Stimulated activated CD8-positive, alpha-beta memory T cell treated with anti-CD3 and anti-CD28 coated beads, Interleukin-4, amount 100 ng/mL, for 1 hour (primary cell): ENCODE measurements around the gene DTNA.
"Not testable (repeated sequence)": the region's sequence is repeated elsewhere in the genome, so short reads cannot be mapped to it uniquely, and the experiment has no call there.

Experiments used
- DNase-seq, 2 donors: peaks; one replicate each; pipeline ENCODE4 v3.0.0-alpha.2; 2020; ENCODE audit warnings: low read depth in 2 of 2, low spot score in 1 of 2

Gene DTNA

GRCh38 chr18:34709750-34710441 is at the start of gene DTNA:
DTNA (plus strand) TSS chr18:34710298; CDS start chr18:34755977, 45,679 bp downstream.
- DNase-seq: no peak

- DNase-seq: no peak
These were observed 49.5 kb upstream of the DTNA start for GRCh38 chr18:34660572-34660971.

DNA sequence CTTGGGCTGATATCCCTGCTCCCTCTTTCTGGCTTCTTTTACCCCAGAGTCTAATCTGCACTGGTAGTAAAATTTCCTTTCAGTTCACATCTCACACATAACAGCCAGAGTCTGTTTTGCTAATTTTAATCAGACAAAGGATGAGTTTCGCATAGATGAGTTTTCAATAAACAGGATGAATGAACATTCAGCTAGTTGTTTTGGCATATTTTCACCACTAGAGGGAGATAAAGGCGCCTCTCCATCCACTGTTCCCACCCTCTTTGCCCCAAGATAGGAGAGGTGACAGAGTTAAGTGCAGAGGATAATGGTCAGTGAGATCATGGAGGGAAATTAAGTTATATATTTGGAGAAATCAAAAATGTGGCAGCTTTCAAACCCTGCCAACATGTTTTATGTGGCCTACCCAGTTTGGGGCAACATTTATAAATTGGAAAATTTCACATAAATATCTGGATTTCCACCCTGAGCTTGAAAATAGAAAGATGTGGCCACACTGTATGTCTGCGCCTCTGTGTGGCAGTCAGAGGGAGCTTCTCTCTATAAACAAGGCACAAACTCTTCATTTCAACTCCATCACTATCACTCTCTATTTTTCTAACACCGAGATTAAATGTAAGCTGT is 48.5 kb upstream of the DTNA start:
- no peak for DNase-seq

DNA sequence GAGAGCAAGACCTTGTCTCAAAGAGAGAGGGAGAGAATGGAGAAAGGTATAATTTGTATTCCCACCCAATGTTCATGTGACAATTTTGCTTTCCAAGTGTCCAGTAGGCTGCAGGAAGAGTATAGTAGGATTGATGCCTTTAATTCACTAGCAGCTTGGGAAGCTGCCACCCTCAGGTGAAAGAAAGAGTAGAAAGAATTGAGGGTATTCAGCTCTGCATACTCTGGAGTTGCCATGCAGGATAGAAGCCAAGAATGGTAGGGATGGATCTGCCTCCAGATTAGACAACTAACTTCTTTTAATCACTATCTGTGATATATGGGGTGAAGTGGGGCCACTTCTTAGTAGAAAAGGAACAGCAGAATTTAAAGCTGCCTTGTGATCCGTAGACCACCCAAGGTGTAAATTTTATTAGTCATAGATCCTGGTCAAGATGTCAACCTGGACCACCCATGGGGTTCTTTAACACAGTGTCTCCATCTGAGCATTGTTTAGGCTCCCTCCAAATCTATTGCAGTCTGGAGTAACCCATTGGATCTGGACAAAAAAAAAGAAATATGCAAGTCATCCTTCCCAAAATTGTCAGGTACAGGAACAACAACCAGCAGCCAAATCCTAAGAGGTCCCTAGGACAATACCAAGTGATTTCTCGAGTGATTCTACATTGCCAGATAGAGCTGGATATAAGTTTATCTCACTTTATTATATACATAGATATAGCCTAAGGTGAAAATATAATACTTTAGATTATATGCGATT is 33.1 kb upstream of the DTNA start:
- DNase-seq: no peak

DNA sequence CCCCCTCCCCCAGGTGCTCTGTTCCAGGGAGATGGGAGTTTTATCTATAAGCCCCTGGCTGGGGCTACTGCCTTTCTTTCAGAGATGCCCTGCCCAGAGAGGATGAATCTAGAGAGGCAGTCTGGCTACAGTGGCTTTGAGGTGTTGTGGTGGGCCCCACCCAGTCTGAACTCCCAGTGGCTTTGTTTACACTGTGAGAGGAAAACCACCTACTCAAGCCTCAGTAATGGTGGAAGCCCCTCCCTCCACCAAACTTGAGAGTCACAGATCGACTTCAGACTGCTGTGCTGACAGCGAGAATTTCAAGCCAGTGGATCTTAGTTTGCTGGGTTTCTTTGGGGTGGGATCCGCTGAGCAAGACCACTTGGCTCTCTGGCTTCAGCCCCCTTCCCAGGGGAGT is 20.3 kb upstream of the DTNA start:
- DNase-seq: not testable (repeated sequence)

- no peak for DNase-seq
These were observed 18.5 kb upstream of the DTNA start for GRCh38 chr18:34691614-34692013.

GRCh38 chr18:34694591-34695165 is 15.4 kb upstream of the DTNA start:
- no peak for DNase-seq

DNA sequence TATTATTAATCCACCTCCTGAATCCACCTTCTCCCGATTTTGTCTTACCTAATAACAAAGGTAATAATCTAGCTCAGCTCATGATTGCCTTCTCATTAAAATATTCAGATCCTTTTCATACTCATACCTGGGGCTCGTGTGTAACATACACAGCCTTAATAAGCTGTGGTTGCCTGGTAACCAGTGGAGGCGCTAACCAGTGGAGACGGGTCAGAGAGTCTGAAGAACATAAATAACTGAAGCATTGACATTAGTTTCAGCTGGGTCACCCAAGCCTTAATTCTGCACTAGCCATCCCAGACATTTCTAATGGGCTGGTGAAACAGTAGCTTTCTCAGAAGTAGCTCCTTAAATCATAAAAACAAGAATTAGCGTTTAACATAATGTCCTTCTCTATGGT is 14.8 kb upstream of the DTNA start:
- DNase-seq: no peak

DNA sequence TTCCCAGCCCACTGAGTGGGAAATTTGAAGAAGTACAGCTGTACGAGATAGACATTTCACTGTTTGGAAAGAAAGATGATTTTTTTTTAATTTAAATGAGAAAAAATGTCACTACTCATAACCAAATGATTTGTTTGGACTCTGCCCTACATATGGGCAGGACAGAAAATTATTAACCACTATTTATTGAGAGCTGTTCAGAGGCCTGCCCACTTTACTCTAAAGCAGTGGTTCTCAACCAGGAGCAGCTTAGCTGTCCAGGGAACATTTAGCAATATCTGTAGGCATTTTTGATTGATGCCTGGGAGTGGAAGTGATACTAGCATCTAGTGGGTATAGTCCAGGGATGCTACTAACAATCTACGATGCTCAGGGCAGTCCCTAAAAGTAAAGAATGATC is 13.4 kb upstream of the DTNA start:
- no peak for DNase-seq

- DNase-seq: no peak
These were observed 12.9 kb upstream of the DTNA start for GRCh38 chr18:34697233-34697632.

DNA sequence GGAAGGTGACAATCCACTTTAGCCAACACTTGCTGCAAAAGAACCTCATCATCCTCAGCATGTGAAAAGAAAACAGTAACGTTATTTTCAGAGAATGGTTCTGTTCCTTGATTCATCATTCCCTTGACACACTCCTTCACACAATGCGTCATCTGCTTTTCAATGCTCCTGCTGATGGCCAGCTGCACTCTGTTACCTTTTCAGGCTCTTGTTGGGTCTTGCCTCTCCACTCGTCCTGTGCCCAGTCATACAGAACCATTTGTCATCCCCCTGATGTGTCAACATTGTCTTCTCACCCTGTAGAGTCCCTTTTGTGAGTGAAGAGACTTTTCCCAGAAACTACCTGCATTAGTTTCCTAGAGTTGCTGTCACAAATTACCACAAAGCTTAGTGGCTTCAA is 12.2 kb upstream of the DTNA start:
- DNase-seq: no peak

DNA sequence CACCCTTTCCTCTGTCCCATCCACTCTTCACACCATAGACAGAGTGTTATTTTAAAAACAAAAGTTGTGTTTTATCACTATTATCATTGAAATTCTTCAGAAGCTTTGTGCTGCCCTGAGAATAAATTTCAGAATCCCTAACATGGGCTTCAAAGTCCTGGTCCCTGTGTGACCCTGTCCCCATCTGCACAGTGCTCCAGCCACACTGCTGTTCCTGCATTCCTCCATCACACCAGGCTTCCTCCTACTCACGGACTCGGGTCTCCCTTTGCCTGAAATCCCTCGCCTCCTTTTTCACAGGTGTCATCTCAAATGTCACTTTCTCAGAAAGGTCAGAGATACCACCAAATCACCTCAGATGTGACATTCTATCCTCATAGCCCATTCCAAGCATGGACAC is 8.2 kb upstream of the DTNA start:
- DNase-seq: no peak

- DNase-seq: no peak
These were observed 7.3 kb upstream of the DTNA start for GRCh38 chr18:34702814-34703213.

DNA sequence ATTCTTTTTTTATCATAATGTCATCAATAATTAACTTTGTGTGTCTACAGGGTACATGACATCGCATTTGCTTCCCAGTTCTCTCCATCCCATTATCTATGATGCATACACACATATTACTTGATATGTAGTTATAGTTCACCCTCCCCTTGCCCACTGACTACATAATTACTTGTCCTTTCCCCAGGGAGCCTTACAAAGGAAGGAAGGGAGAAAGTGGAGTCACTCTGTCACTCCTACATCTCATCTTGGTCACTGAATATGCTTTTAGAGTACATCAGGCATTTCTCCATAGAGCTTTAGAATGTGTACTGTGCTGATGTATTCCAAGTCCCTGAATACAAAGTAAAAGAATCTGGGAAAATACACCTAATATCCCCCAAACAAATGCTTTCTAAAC is 6.0 kb upstream of the DTNA start:
- DNase-seq: no peak

GRCh38 chr18:34704823-34705222 is 5.3 kb upstream of the DTNA start:
- DNase-seq: no peak

- no peak for DNase-seq
These were observed 2.4 kb upstream of the DTNA start for GRCh38 chr18:34707670-34708069.

- DNase-seq: no peak
These were observed 994 bp upstream of the DTNA start for GRCh38 chr18:34709104-34709503.

- no peak for DNase-seq
These were observed 388 bp downstream of the DTNA start for GRCh38 chr18:34710458-34710914.

DNA sequence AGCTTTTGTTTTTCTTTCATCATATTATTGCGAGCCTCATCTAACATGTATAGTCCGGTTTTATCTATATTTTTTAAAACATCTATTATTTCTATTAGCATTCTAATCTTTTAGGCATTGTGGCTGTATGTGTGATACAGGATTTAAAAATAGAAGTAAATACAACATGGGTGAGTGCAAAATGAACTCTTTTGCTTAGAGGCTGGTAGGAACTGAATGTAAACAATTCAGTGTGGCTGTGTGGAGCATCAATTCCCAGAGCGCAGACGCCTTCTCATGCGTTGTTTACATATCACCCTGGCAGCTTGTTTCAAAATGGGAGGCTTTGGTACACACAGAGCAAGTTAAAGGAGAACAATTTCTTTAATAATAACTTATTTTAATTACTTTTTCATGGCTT is 836 bp downstream of the DTNA start:
- DNase-seq: no peak

DNA sequence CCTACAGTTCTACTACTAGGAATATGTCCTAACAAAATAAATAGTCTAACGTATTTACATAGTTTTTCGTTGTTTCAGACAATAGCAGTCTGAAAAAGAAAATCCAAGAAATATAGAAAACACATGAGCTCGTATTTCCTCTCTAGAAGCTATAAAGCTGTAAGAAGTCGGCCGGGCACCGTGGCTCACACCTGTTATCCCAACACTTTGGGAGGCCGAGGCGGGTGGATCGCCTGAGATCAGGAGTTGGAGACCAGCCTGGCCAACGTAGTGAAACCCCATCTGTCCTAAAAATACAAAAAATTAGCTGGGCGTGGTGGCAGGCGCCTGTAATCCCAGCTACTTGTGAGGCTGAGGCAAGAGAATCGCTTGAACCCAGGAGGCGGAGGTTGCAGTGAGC is 6.0 kb downstream of the DTNA start:
- not testable (repeated sequence) for DNase-seq

GRCh38 chr18:34718610-34719009 is 8.5 kb downstream of the DTNA start:
- no peak for DNase-seq

DNA sequence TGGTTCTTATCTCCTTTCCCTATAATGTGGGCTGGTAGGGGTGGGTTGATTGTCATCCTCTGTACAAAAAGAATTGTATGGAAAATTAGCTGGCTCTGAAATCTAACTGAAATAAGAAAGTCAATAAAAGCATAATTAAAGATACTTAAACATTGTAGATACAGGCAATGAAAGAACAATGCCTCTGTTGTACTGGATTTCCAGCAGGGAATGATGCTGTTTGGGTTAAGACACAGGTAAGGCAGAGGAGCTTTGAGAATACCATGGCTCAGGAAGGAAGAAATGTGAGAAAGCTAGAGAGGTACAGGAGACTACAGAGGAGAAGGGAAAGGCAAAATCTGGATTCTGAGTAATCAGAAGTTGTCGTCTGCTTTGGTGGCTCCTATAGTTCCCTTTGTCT is 10.1 kb downstream of the DTNA start:
- no peak for DNase-seq
